Neural progenitor cell (in vitro differentiated cells): ENCODE measurements around the gene MARCKSL1. TPM values are rescaled to one million over a fixed set of nuclear protein-coding genes. Genes with fewer than 3 reads are reported as not detected.

Experiments
- DNase-seq: peaks from one replicate; pipeline ENCODE4 v3.0.0-alpha.2; 2016; ENCODE audit warnings: low spot score
- H2AFZ ChIP-seq: fragments of 200-600 bp; sonication (generic); replicated peaks from 2 replicates; pipeline ENCODE4 v1.6.1; 2016; ENCODE audit warnings: antibody characterized with exemption
- H3F3A ChIP-seq: fragments of 200-600 bp; sonication (generic); 2 replicates; pipeline ENCODE4 v1.6.1; 2016; ENCODE audit warnings: antibody characterized with exemption, low read depth
- H3K27ac ChIP-seq: fragments of 200-600 bp; sonication (generic); 2 replicates; pipeline ENCODE4 v1.5.1; 2016; ENCODE audit warnings: mild to moderate bottlenecking
- H3K27me3 ChIP-seq: fragments of 200-600 bp; sonication (generic); 2 replicates; pipeline ENCODE4 v1.6.1; 2016; ENCODE audit warnings: mild to moderate bottlenecking, moderate library complexity
- H3K36me3 ChIP-seq: fragments of 200-600 bp; sonication (generic); 2 replicates; pipeline ENCODE4 v1.5.1; 2016
- H3K4me1 ChIP-seq: fragments of 200-600 bp; sonication (generic); 2 replicates; pipeline ENCODE4 v1.6.1; 2016; ENCODE audit warnings: mixed run types
- H3K4me2 ChIP-seq: fragments of 200-600 bp; sonication (generic); 2 replicates; pipeline ENCODE4 v1.6.1; 2016
- H3K4me3 ChIP-seq: fragments of 200-600 bp; sonication (generic); 2 replicates; pipeline ENCODE4 v1.5.1; 2016
- H3K79me2 ChIP-seq: fragments of 200-600 bp; sonication (generic); 2 replicates; pipeline ENCODE4 v1.6.1; 2016; ENCODE audit warnings: low read depth
- H3K9ac ChIP-seq: fragments of 200-600 bp; sonication (generic); 2 replicates; pipeline ENCODE4 v1.6.1; 2016
- H3K9me3 ChIP-seq: fragments of 200-600 bp; sonication (generic); 2 replicates; pipeline ENCODE4 v1.5.1; 2016; ENCODE audit warnings: low read depth
- H4K20me1 ChIP-seq: fragments of 200-600 bp; sonication (generic); 2 replicates; pipeline ENCODE4 v1.6.1; 2016; ENCODE audit warnings: low read depth
- H3K27ac Mint-ChIP-seq: 3 replicates; pipeline ENCODE4 v1.8.0; 2021; ENCODE audit warnings: mixed read lengths
- H3K27me3 Mint-ChIP-seq: 2 replicates; pipeline ENCODE4 v1.8.0; 2022; ENCODE audit warnings: low read depth, mild to moderate bottlenecking, inconsistent platforms, moderate library complexity, mixed read lengths; ENCODE audit not compliant: insufficient read depth
- H3K36me3 Mint-ChIP-seq: 3 replicates; pipeline ENCODE4 v1.8.0; 2021; ENCODE audit warnings: mixed read lengths
- H3K4me1 Mint-ChIP-seq: 3 replicates; pipeline ENCODE4 v1.8.0; 2021; ENCODE audit warnings: mixed read lengths
- H3K4me3 Mint-ChIP-seq: 3 replicates; pipeline ENCODE4 v1.8.0; 2021; ENCODE audit warnings: mild to moderate bottlenecking, moderate library complexity, mixed read lengths
- H3K9me3 Mint-ChIP-seq: 3 replicates; pipeline ENCODE4 v1.8.0; 2020; ENCODE audit warnings: mixed read lengths
- EZH2 ChIP-seq: fragments of 200-600 bp; sonication (generic); IDR thresholded peaks from 2 replicates; pipeline ENCODE4 v1.6.1; 2017; ENCODE audit warnings: antibody characterized with exemption, mild to moderate bottlenecking, moderate library complexity
- EZH2phosphoT487 ChIP-seq: fragments of 200-600 bp; sonication (generic); IDR thresholded peaks from 2 replicates; pipeline ENCODE4 v1.6.1; 2017; ENCODE audit warnings: antibody characterized with exemption
- total RNA-seq: library from RNA; depleted of rRNA; stranded (reverse); fragments of >200 nt; gene quantifications from 2 replicates; pipeline ENCODE4 v1.2.3, GENCODE V29; 2015; ENCODE audit warnings: low replicate concordance
- TF ChIP-seq, protein P1 (sequence below): fragments of 200-600 bp; sonication (generic); IDR thresholded peaks from 2 replicates; pipeline ENCODE4 v1.5.1; 2017; ENCODE audit warnings: antibody characterized with exemption, mild to moderate bottlenecking

Gene MARCKSL1
- total RNA-seq, 1 donor from 2014 or later, result 258 TPM

DNA sequence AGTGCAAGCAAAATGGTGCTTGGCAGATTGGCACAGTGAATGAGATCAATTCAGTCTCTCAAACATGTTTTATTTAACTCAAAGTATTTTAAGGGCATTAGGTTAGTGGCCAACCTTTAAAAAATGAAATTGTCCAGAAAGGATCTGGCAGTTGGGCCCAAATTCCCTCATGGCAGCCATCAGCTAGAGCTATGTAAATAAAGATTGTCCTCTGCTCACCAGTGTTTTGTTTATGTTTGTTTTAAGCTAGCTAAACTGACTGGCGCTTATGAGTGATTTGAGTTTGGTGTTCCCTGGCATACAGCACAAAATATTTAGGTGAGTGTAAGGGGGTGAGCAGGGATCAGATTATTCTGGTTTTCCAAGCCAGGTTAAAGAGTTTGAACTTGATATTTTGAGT, 26.1 kb downstream of the MARCKSL1 start:
- TF ChIP-seq EZH2phosphoT487, result no peak
- no peak for TF ChIP-seq EZH2
- TF ChIP-seq, protein P1, sequence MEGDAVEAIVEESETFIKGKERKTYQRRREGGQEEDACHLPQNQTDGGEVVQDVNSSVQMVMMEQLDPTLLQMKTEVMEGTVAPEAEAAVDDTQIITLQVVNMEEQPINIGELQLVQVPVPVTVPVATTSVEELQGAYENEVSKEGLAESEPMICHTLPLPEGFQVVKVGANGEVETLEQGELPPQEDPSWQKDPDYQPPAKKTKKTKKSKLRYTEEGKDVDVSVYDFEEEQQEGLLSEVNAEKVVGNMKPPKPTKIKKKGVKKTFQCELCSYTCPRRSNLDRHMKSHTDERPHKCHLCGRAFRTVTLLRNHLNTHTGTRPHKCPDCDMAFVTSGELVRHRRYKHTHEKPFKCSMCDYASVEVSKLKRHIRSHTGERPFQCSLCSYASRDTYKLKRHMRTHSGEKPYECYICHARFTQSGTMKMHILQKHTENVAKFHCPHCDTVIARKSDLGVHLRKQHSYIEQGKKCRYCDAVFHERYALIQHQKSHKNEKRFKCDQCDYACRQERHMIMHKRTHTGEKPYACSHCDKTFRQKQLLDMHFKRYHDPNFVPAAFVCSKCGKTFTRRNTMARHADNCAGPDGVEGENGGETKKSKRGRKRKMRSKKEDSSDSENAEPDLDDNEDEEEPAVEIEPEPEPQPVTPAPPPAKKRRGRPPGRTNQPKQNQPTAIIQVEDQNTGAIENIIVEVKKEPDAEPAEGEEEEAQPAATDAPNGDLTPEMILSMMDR, result no peak
- Histone ChIP-seq H3K4me1 (no peaks in the 10 kb centered on the region), H3K27ac (no peak overlapping the region), H3K4me3 (no peak overlapping the region), H3K9me3 (no peaks in the 10 kb centered on the region), H3K36me3 (peaks cover 4% of the 10 kb centered on the region), H3F3A (peaks cover 10% of the 10 kb centered on the region), H4K20me1 (peaks cover 77% of the 10 kb centered on the region), H3K27me3 (no peaks in the 10 kb centered on the region), H3K9ac (no peak overlapping the region), H3K4me2 (no peak overlapping the region), H2AFZ (no peak overlapping the region), H3K79me2 (peaks cover 92% of the 10 kb centered on the region)
- Mint-ChIP-seq H3K9me3 (peaks cover 3% of the 10 kb centered on the region), H3K27me3 (no peaks in the 10 kb centered on the region), H3K4me1 (peaks cover 8% of the 10 kb centered on the region), H3K36me3 (peaks cover 12% of the 10 kb centered on the region), H3K27ac (no peak overlapping the region), H3K4me3 (no peak overlapping the region)
- no peak for DNase-seq

DNA sequence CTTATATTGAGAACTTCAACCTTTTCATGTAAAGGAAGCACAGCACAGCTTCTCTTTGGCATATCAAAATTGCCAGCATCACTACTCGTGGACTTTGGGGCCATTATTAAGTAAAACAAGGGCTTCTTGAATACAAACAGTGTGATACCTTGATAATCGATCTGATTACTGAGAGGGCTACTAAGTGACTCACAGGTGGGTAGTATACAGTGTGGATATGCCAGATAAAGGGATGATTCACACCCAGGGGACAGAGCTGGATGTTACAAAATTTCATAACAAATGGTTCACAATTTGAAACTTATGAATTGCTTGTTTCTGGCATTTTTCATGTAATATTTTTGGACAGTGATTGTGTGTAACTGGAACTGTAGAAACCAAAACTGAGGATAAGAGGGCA, 28.7 kb downstream of the MARCKSL1 start:
- H3K4me2 ChIP-seq, result no peak overlapping the region
- peaks cover 5% of the 10 kb centered on the region for H3K9me3 Mint-ChIP-seq
- H3K9me3 ChIP-seq, result no peaks in the 10 kb centered on the region
- no peaks in the 10 kb centered on the region for H3K27me3 Mint-ChIP-seq
- no peak for TF ChIP-seq EZH2phosphoT487
- no peak for TF ChIP-seq EZH2
- TF ChIP-seq, protein P1, result no peak
- H2AFZ ChIP-seq, result no peak overlapping the region
- H3F3A ChIP-seq, result peaks cover 7% of the 10 kb centered on the region
- no peak overlapping the region for H3K27ac Mint-ChIP-seq
- no peak overlapping the region for H3K4me3 ChIP-seq
- peaks cover 8% of the 10 kb centered on the region for H3K4me1 Mint-ChIP-seq
- peaks cover 82% of the 10 kb centered on the region for H3K79me2 ChIP-seq
- no peak for DNase-seq
- H3K4me3 Mint-ChIP-seq, result no peak overlapping the region
- no peak overlapping the region for H3K9ac ChIP-seq
- peaks cover 19% of the 10 kb centered on the region for H3K36me3 ChIP-seq
- H4K20me1 ChIP-seq, result peaks cover 58% of the 10 kb centered on the region
- H3K36me3 Mint-ChIP-seq, result peaks cover 26% of the 10 kb centered on the region
- H3K27ac ChIP-seq, result no peak overlapping the region
- H3K4me1 ChIP-seq, result no peaks in the 10 kb centered on the region
- no peaks in the 10 kb centered on the region for H3K27me3 ChIP-seq

DNA sequence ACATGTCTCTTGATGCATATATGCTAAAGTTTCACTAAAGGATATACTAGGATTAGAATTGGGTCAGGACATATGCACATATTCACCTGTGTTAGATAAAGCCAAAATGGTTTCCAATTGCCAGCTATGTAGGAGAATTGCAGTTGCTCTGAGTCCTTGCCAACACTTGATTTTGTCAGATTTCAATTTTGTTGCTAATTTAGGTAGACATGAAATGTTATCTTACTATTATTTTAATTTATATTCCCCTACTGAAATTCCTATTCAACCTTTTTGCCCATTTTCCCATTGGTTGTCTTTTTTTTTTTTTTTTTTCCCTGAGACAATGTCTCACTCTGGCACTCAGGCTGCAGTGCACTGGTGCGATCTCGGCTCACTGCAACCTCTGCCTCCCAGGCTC, 30.7 kb downstream of the MARCKSL1 start:
- no peak for TF ChIP-seq EZH2
- no peak for TF ChIP-seq EZH2phosphoT487
- TF ChIP-seq, protein P1, result no peak

More for the DNA sequence above, 30.7 kb downstream of the MARCKSL1 start:
- Mint-ChIP-seq H3K27ac (no peak overlapping the region), H3K36me3 (peaks cover 32% of the 10 kb centered on the region), H3K9me3 (peaks cover 5% of the 10 kb centered on the region), H3K4me3 (no peak overlapping the region), H3K27me3 (no peaks in the 10 kb centered on the region), H3K4me1 (peaks cover 3% of the 10 kb centered on the region)
- no peaks in the 10 kb centered on the region for H3K27me3 ChIP-seq
- H3K4me3 ChIP-seq, result no peak overlapping the region
- no peak overlapping the region for H2AFZ ChIP-seq
- H3K79me2 ChIP-seq, result peaks cover 80% of the 10 kb centered on the region
- no peaks in the 10 kb centered on the region for H3K4me1 ChIP-seq
- H3K4me2 ChIP-seq, result no peak overlapping the region
- DNase-seq, result no peak
- H3K9me3 ChIP-seq, result no peaks in the 10 kb centered on the region
- peaks cover 51% of the 10 kb centered on the region for H4K20me1 ChIP-seq
- H3F3A ChIP-seq, result no peaks in the 10 kb centered on the region
- peaks cover 19% of the 10 kb centered on the region for H3K36me3 ChIP-seq
- H3K9ac ChIP-seq, result no peak overlapping the region
- H3K27ac ChIP-seq, result no peak overlapping the region
